H9 (cell line): ENCODE measurements around the gene RBM38. TPM values are rescaled to one million over a fixed set of nuclear protein-coding genes. Genes with fewer than 3 reads are reported as not detected.

Experiments used
- DNase-seq: peaks from one replicate; pipeline ENCODE4 v3.0.0-alpha.2; 2017
- H2AFZ ChIP-seq: one replicate; pipeline ENCODE4 v1.6.1; 2013; ENCODE audit warnings: mild to moderate bottlenecking, low read length, control low read depth, moderate library complexity
- H2AK5ac ChIP-seq: 2 replicates; pipeline ENCODE4 v1.6.1; 2013; ENCODE audit warnings: low read length, control low read depth, mixed read lengths; ENCODE audit not compliant: insufficient read length
- H2BK120ac ChIP-seq: one replicate; pipeline ENCODE4 v1.6.1; 2013; ENCODE audit warnings: low read depth, mild to moderate bottlenecking, low read length, control low read depth, inconsistent platforms; ENCODE audit not compliant: poor library complexity, severe bottlenecking
- H2BK12ac ChIP-seq: 2 replicates; pipeline ENCODE4 v1.6.1; 2013; ENCODE audit warnings: low read length, control low read depth, mixed read lengths, low read depth; ENCODE audit not compliant: insufficient read length
- H2BK15ac ChIP-seq: 2 replicates; pipeline ENCODE4 v1.6.1; 2013; ENCODE audit warnings: low read depth, low read length, control low read depth
- H2BK20ac ChIP-seq: one replicate; pipeline ENCODE4 v1.6.1; 2013; ENCODE audit warnings: low read depth, mild to moderate bottlenecking, low read length, control low read depth, inconsistent platforms; ENCODE audit not compliant: poor library complexity, severe bottlenecking
- H2BK5ac ChIP-seq: 2 replicates; pipeline ENCODE4 v1.6.1; 2013; ENCODE audit warnings: low read length, control low read depth, mixed read lengths; ENCODE audit not compliant: insufficient read length
- H3K14ac ChIP-seq: 2 replicates; pipeline ENCODE4 v1.6.1; 2013; ENCODE audit warnings: low read length, control low read depth; ENCODE audit not compliant: insufficient read depth
- H3K18ac ChIP-seq: 2 replicates; pipeline ENCODE4 v1.6.1; 2013; ENCODE audit warnings: low read depth, mild to moderate bottlenecking, mixed read lengths, low read length, control low read depth; ENCODE audit not compliant: insufficient read length
- H3K23ac ChIP-seq: 2 replicates; pipeline ENCODE4 v1.6.1; 2013; ENCODE audit warnings: low read length, control low read depth, mixed read lengths, low read depth; ENCODE audit not compliant: insufficient read length
- H3K23me2 ChIP-seq: 2 replicates; pipeline ENCODE4 v1.6.1; 2013; ENCODE audit warnings: low read depth, mild to moderate bottlenecking, mixed read lengths, low read length, control low read depth; ENCODE audit not compliant: insufficient read length, poor library complexity, severe bottlenecking
- H3K27ac ChIP-seq: 2 replicates; pipeline ENCODE4 v1.5.1; 2013; ENCODE audit warnings: low read length, control low read depth, mixed read lengths, low read depth; ENCODE audit not compliant: insufficient read length
- H3K27me3 ChIP-seq: 2 replicates; pipeline ENCODE4 v1.6.1; 2013; ENCODE audit warnings: low read length, control low read depth, inconsistent platforms; ENCODE audit not compliant: insufficient read depth
- H3K4ac ChIP-seq: 2 replicates; pipeline ENCODE4 v1.6.1; 2013; ENCODE audit warnings: low read depth, mild to moderate bottlenecking, control low read depth, inconsistent platforms, low read length, moderate library complexity
- H3K4me1 ChIP-seq: 2 replicates; pipeline ENCODE4 v1.6.1; 2013; ENCODE audit warnings: low read length, control low read depth, inconsistent platforms; ENCODE audit not compliant: insufficient read depth
- H3K4me2 ChIP-seq: 2 replicates; pipeline ENCODE4 v1.6.1; 2013; ENCODE audit warnings: low read length, control low read depth, mixed read lengths; ENCODE audit not compliant: insufficient read length, insufficient read depth
- H3K56ac ChIP-seq: 2 replicates; pipeline ENCODE4 v1.6.1; 2013; ENCODE audit warnings: low read depth, mild to moderate bottlenecking, mixed read lengths, low read length, control low read depth; ENCODE audit not compliant: insufficient read length
- H3K79me1 ChIP-seq: 2 replicates; pipeline ENCODE4 v1.6.1; 2013; ENCODE audit warnings: low read depth, mild to moderate bottlenecking, moderate library complexity, low read length, control low read depth, inconsistent platforms; ENCODE audit not compliant: insufficient read depth, poor library complexity, severe bottlenecking
- H3K79me2 ChIP-seq: 2 replicates; pipeline ENCODE4 v1.6.1; 2013; ENCODE audit warnings: low read length, control low read depth, inconsistent platforms; ENCODE audit not compliant: insufficient read depth
- H3K9ac ChIP-seq: 2 replicates; pipeline ENCODE4 v1.6.1; 2013; ENCODE audit warnings: low read length, control low read depth, mixed read lengths; ENCODE audit not compliant: insufficient read length; ENCODE audit errors: extremely low read depth
- H3K9me3 ChIP-seq: one replicate; pipeline ENCODE4 v1.6.1; 2013; ENCODE audit warnings: low read depth, low read length, inconsistent platforms; ENCODE audit not compliant: control insufficient read depth
- H3T11ph ChIP-seq: one replicate; pipeline ENCODE4 v1.6.1; 2013; ENCODE audit warnings: mild to moderate bottlenecking, low read length, control low read depth, inconsistent platforms
- H4K20me1 ChIP-seq: one replicate; pipeline ENCODE4 v1.6.1; 2013; ENCODE audit not compliant: control insufficient read depth, insufficient read length, insufficient read depth
- H4K5ac ChIP-seq: 2 replicates; pipeline ENCODE4 v1.6.1; 2013; ENCODE audit warnings: low read depth, mild to moderate bottlenecking, mixed read lengths, low read length, control low read depth; ENCODE audit not compliant: insufficient read length
- H4K8ac ChIP-seq: replicated peaks from 2 replicates; pipeline ENCODE4 v1.6.1; 2013; ENCODE audit warnings: low read length, control low read depth, mixed read lengths, low read depth; ENCODE audit not compliant: insufficient read length
- H4K91ac ChIP-seq: 2 replicates; pipeline ENCODE4 v1.6.1; 2013; ENCODE audit warnings: low read depth, mild to moderate bottlenecking, moderate library complexity, mixed read lengths, low read length, control low read depth; ENCODE audit not compliant: insufficient read length
- H3K27ac Mint-ChIP-seq, 3 experiments: 2 replicates in 2 of 3; 3 replicates in 1 of 3; pipeline ENCODE4 v1.8.0; 2020 to 2021; ENCODE audit warnings: mixed read lengths in 3 of 3, mild to moderate bottlenecking in 1 of 3, moderate library complexity in 1 of 3
- H3K27me3 Mint-ChIP-seq: 2 replicates; pipeline ENCODE4 v1.8.0; 2021; ENCODE audit warnings: low read depth, mild to moderate bottlenecking, moderate library complexity, mixed read lengths
- H3K36me3 Mint-ChIP-seq, 3 experiments: 2 replicates in 2 of 3; 3 replicates in 1 of 3; pipeline ENCODE4 v1.8.0; 2020 to 2021; ENCODE audit warnings: low read depth in 3 of 3, mixed read lengths in 3 of 3; ENCODE audit not compliant: insufficient read depth in 1 of 3
- H3K4me1 Mint-ChIP-seq, 2 experiments: 2 replicates each; pipeline ENCODE4 v1.8.0; 2020; ENCODE audit warnings: mixed read lengths in 2 of 2
- H3K4me3 Mint-ChIP-seq, 2 experiments: 2 replicates in 1 of 2; 3 replicates in 1 of 2; pipeline ENCODE4 v1.8.0; 2020 to 2021; ENCODE audit warnings: mild to moderate bottlenecking in 2 of 2, mixed read lengths in 2 of 2, moderate library complexity in 1 of 2
- H3K9me3 Mint-ChIP-seq, 2 experiments: 2 replicates in 1 of 2; 3 replicates in 1 of 2; pipeline ENCODE4 v1.8.0; 2020; ENCODE audit warnings: mild to moderate bottlenecking in 2 of 2, mixed read lengths in 2 of 2, moderate library complexity in 1 of 2
- CTCF ChIP-seq: fragments of 200-600 bp; sonication (generic); conservative IDR thresholded peaks from 3 replicates; pipeline ENCODE4 v1.8.0; 2021; ENCODE audit warnings: antibody characterized with exemption, mild to moderate bottlenecking
- WGBS: extraction: QIAGEN DNeasy Blood & Tissue Kit; methylation state at CpG from one replicate; pipeline ENCODE4 v1.1.7; 2013; ENCODE audit warnings: missing lambda C conversion rate, low lambda C conversion rate, mixed read lengths; ENCODE audit not compliant: insufficient read length; ENCODE audit errors: extremely low coverage; 5-methylcytosine and 5-hydroxymethylcytosine counted together
- total RNA-seq: library from RNA; stranded (reverse); gene quantifications from 2 replicates; pipeline ENCODE4 v1.2.1, GENCODE V29; 2021

RBM38 gene
- total RNA-seq, 1 experiment from 2014 or later: 66.8 TPM

GRCh38 chr20:57437672-57438330 lies 46.6 kb downstream of the RBM38 start:
- Mint-ChIP-seq H3K9me3 (peaks cover 0 to 6% of the 10 kb centered on the region in 2 experiments; a peak in 3 of 5 replicates), H3K4me1 (peaks cover 4 to 44% of the 10 kb centered on the region in 2 experiments; a peak in 3 of 4 replicates), H3K27ac (peak overlapping the region in 1 of 3 experiments; percentile 66; a peak in 2 of 7 replicates), H3K27me3 (peaks cover 2% of the 10 kb centered on the region; the same call in 1 of the 2 replicates), H3K36me3 (no peaks in the 10 kb centered on the region; a peak in 1 of 7 replicates), H3K4me3 (peak overlapping the region in 1 of 2 experiments; percentile 56; a peak in 1 of 5 replicates)
- no peak overlapping the region for H3K56ac ChIP-seq
- H2AFZ ChIP-seq: no peak overlapping the region
- H3K79me1 ChIP-seq: no peaks in the 10 kb centered on the region
- H3T11ph ChIP-seq: no peak overlapping the region
- no peak overlapping the region for H4K8ac ChIP-seq
- DNase-seq: no peak
- H2BK20ac ChIP-seq: no peak overlapping the region
- H3K4ac ChIP-seq: no peak overlapping the region
- H3K79me2 ChIP-seq: no peaks in the 10 kb centered on the region
- H3K4me2 ChIP-seq: no peak overlapping the region
- no peak for TF ChIP-seq CTCF
- no peak overlapping the region for H4K5ac ChIP-seq
- no peaks in the 10 kb centered on the region for H3K9me3 ChIP-seq
- no peak overlapping the region for H3K27ac ChIP-seq
- H4K91ac ChIP-seq: no peak overlapping the region
- no peak overlapping the region for H2AK5ac ChIP-seq
- no peak overlapping the region for H3K14ac ChIP-seq
- no peak overlapping the region for H2BK15ac ChIP-seq
- no CpG with 5 or more reads among the region's 18 CpGs for WGBS
- H3K18ac ChIP-seq: no peak overlapping the region
- H2BK5ac ChIP-seq: no peak overlapping the region
- H3K23me2 ChIP-seq: no peaks in the 10 kb centered on the region
- no peaks in the 10 kb centered on the region for H3K27me3 ChIP-seq
- H3K9ac ChIP-seq: no peak overlapping the region
- no peak overlapping the region for H2BK12ac ChIP-seq
- H3K23ac ChIP-seq: no peak overlapping the region
- H4K20me1 ChIP-seq: no peaks in the 10 kb centered on the region
- H3K4me1 ChIP-seq: no peaks in the 10 kb centered on the region
- no peak overlapping the region for H2BK120ac ChIP-seq
